AML-193 (cell line): ENCODE measurements around the gene COPS2.
"Not testable (repeated sequence)": the region's sequence is repeated elsewhere in the genome, so short reads cannot be mapped to it uniquely, and the experiment has no call there.

ENCODE experiments used
- DNase-seq, 2 experiments: peaks; one replicate each; lab custom pipeline; 2025; lab: John Stamatoyannopoulos, UW

Gene COPS2

DNA sequence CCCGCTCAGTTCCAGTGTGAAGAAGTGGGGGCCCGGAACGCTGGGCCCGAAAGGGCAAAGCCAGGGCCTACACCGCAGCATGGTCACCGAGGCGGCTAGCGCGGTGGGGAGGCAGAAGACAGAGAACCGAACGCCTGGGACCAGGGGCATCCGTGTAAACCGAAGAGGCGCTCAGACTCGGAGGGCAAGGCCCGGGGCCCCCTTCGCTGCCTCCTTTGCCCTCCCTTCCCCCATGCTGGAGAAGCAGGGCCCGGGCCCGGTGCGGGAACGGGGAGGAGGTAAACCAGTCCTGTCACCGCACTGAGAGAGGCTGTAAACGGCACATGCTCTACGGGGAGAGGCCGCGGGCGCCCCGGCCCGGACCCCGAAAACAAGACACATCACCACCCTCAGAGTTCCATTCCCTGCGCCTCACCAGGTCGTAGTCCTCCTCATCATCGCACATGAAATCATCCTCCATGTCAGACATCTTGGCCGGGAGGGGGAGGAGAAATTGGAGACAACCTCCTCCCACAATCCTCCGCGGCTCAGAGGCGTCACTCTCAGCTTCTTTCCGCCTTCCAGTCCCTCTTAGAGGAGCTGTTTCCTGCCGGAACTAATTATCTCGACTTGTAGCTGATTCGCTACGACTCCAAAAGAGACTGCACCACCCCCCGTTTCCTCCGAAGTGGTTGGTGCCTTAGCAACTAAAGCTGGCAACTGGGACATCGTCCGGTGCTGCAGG, at the start of gene COPS2:
COPS2 (minus strand) TSS at position 490 of the 724 bp plus-strand sequence; CDS start at position 469, 21 bp downstream.
- DNase-seq, result peak; percentile 92 to 96

DNA sequence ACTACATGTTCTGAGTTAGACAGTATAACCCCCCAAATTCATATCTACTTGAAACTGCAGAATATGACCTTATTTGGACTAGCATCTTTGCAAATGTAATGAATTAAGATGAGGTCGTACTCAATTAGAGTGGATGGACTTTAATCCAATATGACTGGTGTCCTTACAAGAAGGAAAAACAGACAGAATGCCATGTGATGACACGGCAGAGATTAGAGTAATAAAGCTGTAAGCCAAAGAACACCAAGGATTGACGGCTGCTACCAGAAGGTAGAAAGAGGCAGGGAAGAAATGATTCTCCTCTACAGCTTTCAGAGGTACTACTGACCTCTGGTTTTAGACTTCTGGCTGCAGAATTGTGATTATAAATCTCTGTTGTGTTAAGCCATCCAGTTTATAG, 44.9 kb upstream of the COPS2 start:
- no peak for DNase-seq

DNA sequence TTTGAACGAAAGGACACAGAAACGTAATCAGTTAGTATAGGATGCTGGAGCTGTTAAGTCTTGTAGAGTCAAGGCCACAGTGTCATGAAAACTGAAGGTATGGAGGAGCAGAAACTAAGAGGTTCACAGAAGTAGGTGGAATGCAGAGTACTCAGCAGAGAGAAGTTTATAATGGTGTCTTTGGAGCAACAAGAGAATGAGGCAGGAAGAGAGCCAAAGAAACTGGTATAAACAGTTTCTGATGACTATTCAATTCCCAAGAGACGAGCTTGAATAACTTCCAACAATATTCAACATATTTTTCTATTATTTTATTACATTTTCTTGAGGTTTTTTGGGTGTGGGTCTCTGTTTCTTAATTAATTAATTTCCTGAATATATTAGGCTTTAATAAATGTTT, 44.3 kb upstream of the COPS2 start:
- no peak for DNase-seq

DNA sequence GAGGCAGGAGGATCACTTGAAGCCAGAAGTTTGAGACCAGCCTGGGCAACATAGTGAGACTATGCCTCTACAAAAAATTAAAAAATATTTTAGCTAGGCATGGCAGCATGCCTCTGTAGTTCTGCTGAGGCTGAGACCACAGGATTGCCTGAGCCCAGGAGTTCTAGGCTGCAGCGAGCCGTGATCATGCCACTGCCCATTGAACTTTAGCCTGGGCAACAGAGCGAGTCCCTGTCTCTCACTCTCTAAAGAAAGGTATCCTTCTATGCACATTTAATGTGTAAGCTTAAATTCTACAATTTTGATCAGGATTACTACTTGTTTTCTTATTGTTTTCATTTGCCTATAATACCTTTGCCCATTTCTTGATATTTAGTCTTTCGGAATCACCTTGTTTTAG, 41.5 kb upstream of the COPS2 start:
- no peak for DNase-seq

DNA sequence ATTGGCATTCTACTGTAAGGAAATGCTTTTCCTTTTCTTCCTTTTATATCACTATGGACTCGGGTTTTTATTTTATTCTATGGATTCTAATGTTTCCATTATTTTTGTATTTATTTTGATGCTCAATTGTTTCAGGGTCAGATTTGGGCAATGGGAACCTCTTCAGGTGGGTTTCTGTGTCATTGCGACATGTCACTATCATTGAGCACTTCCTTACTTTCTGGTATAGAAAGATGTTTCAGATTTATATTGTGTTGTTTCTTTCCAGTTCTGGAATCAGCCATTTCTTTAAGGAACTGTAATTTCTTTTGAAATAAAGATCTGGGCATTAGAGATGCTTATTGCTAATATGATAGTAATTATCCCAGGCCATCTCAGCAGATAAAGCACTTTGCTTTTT, 36.5 kb upstream of the COPS2 start:
- no peak for DNase-seq

DNA sequence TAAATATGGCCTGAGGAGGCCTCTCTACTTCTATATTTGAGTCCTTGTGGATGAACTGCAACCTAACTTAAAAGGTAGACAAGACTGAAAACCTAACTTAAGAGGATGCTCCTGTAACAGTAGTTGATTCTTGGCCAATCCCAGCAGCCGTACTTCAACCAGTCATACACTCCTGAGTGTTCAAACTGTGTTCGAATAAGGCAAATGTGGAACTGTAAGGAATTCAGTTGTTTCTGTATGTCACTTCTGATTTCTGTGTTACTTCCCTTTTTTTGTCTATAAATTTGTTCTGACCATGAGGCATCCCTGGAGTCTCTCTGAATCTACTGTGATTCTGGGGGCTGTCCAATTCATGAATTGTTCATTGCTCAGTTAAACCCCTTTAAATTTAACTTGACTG, 35.2 kb upstream of the COPS2 start:
- peak; percentile 29 to 64 for DNase-seq

DNA sequence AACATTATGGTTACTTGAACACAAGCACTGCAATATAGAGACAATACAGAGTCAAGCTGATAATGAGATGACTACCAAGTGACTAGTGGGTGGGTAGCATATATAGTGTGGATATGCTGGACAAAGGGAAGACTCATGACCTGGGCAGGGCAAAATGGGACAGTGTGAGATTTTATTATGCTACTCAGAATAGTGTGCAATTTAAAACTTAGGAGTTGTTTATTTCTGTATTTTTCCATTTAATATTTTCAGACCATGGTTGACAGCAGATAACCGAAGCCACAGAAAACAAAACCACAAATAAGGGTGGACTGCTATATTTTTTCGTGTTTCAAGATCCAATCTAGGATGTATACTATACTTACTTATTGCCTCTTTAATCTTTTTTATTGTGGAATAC, 34.2 kb upstream of the COPS2 start:
- no peak for DNase-seq

DNA sequence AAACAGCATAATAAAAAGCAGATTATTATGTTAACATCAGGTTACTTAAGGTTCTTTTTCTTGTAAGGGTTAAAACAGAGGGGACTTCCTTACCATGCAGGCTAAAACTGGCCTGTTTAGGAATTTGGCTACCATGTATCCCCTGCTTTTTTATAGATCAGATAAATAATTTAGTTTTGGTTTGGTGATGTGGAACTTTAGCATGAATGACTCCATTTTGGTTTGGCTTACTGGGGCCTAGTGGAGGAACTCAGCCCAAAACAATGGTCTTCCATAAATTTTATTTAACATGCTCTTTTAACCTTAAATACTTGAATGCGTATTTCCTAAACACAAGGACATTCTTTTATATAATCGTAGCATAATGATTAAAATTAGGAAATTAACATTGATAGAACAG, 33.5 kb upstream of the COPS2 start:
- no peak for DNase-seq

DNA sequence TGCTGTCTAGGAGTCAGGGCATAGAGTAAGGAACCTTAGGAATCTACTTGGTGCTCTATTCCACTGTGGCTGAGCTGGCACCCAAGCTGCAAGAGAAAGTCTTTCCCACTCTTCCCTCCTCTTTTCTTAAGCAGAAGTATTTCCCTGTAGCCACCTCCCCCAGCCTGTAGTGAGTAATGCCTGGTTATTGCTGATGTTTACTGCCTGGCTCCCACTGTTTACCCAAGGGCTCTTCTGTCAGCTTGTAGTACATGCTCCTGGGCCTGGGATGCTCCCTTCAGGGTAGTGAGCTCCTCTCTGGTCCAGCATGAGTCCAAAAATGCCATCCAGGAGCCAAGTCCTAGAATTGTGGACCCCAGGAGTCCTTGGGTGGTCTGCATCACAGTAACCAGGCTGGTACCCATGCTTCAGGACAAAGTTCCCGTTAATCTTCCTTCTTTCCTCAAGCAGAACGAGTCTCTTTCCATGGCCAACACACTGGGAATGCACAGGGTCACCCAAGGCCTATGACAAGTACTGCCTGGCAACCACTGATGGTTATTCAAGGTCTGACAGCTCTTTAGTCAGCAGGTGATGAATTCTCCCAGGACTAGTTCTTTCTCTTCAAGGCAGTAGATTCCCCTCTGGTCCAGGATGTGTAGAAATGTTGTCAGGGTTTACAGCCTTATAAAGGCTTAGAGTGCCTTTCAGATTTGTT, 32.3 kb upstream of the COPS2 start:
- DNase-seq, result no peak

DNA sequence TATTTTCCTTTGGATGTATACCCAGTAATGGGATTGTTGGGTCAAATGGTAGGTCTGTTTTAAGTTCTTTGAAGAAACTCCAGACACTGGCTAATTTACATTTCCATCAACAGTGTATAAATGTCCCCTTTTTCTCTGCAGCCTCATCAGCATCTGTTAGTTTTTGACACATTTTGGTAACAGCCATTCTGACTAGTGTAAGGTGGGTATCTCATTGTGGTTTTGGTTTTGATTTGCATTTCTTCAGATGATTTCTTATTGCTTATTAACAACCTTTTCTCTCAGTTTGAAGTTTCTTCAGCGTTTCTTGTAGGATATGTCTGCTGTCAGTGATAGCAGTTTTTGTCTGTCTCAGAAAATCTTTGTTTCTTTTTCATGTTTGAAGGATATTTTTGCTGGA, 30.1 kb upstream of the COPS2 start:
- DNase-seq, result no peak

DNA sequence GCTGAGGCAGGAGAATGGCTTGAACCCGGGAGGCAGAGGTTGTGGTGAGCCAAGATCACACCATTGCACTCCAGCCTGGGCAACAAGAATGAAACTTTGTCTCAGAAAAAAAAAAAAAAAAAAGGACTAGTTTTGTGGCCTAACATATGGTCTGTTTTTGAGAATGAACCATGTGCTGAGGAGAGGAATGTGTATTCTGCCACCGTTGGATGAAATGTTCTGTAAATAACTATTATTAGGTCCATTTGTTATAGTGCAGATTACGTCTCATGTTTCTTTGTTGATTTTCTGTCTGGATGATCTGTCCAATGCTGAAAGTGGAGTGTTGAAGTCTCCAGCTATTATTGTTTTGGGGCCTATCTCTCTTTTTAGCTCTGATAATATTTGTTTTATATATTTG, 28.3 kb upstream of the COPS2 start:
- not testable (repeated sequence) for DNase-seq

DNA sequence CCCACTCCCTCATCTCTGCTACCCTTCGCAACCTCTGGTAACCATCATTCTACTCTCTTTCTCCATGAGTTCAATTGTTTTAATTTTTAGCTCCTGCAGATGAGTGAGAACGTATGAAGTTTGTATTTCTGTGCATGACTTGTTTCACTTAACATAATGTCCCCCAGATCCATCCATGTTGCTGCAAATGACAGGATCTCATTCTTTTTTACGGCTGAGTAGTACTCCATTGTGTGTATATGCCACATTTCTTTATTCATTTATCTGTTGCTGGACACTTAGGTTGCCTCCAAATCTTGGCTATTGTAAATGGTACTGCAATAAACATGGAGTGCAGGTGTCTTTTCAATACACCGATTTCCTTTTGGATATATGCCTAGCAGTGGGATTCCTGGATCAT, 26.7 kb upstream of the COPS2 start:
- DNase-seq, result no peak

DNA sequence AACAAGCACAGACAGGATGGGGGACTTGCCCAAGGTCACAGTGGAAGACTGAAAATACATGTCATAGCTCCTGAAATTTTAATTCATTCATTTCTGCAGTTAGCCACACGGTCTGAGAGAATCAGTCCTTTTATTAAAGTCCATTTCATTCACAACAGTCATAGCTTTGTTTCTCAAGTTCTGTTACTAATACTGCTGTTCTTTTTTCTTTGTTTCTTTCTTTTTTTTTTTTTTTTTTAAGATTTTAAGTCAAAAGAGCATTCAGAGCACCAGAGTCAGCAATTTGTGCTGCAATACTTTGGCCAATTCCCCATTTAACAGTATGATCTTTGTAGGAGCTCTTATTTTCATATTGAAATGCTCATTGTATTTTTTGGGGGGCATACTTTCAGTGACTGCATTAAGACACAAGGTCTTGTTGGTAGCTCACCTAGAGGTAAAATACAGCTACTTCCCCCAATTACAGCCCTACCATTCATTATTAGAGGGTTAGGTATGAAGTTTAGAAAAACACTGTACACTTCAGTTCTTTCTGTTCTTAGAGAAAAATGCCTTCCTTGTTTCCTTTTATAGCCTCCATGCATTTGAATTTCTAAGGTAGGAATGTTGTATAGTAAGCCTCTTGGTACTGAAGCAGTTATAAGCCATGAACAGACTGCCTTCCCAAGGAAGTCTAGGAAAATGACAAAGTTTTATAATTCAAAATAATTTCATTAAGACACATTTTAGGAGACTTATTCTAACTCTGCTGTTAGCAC, 24.2 kb upstream of the COPS2 start:
- no peak for DNase-seq

DNA sequence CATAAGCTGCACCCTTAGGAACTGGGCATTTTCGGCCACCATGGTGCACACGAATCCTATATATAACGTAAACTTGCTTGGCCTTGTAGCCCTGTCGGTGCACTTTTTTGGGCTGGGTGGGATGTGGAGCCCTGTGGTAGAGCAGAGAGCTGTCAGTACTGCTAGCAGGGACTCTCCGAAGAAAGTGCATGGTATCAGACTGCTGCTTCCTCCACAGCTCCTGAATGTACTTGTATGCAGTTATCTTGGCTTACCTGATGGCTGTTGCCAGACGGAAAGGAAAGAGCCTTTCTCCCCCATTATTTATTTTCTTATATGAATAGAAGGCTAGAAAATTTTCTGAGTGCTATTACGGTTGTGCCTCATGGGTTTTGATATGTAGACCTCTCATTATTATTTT, 23.1 kb upstream of the COPS2 start:
- DNase-seq, result no peak

DNA sequence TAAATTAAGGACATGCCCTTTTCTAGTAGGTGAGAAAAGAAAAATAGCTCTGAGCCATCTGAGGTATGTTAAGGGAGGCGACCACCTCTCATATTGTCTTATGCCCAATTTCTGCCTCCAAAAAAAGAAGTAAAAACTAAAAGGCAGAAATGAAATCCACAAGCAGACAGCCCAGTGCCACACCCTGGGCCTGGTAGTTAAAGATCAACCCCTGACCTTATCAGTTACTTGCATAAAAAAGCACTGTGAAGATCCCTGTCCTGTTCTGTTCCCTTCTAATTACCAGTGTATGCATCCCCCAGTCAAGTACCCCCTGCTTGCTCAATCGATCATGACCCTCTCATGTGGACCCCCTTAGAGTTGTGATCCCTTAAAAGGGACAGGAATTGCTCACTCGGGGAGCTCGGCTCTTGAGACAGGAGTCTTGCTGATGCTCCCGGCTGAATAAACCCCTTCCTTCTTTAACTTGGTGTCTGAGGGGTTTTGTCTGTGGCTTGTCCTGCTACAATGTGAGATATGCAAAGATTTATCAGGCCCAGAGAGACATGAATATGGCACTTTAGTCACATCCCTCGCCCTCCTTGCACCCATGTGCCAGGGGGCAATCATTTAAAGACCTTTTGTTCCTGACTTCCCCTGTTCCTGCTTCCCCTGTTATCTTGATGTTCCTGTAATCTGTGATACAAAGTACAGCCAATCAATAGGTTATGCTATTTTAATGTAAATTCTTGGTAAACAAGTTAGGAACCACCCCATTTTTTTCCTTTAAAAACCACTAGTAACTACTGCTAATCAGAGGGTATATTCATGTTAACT, 20.4 kb upstream of the COPS2 start:
- DNase-seq, result not testable (repeated sequence)

DNA sequence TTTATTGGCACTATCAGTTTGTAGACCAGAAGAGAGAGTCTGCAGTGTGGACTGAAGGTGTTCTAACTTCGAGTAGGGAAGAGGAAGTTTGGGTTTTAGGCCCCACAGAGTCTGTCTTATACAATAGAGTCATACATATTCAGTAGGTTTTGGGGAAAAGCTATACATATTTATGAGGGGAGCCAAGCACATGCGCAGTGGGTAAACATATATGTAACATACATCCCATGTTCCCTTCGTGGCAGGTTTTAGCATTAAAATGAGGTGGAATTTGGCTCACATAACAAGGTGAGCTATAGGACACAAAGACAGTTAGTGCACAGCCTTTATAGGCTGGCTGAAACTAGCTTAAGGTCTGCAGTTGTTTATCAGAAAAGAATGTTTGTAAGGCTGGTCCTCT, 19.5 kb upstream of the COPS2 start:
- no peak for DNase-seq

DNA sequence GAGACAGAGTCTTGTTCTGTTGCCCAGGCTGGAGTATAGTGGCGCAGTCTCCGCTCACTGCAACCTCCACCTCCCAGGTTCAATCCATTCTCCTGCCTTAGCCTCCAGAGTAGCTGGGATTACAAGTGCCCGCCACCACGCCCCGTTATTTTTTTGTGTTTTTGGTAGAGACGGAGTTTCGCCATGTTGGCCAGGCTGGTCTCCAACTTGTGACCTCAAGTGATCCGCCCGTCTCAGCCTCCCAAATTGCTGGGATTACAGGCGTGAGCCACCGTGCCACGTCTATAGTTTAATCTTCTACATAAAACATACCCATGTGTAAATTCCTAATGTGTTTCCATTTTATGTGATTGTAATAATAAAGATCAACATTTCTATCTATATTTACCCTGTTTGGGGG, 16.4 kb upstream of the COPS2 start:
- DNase-seq, result no peak

DNA sequence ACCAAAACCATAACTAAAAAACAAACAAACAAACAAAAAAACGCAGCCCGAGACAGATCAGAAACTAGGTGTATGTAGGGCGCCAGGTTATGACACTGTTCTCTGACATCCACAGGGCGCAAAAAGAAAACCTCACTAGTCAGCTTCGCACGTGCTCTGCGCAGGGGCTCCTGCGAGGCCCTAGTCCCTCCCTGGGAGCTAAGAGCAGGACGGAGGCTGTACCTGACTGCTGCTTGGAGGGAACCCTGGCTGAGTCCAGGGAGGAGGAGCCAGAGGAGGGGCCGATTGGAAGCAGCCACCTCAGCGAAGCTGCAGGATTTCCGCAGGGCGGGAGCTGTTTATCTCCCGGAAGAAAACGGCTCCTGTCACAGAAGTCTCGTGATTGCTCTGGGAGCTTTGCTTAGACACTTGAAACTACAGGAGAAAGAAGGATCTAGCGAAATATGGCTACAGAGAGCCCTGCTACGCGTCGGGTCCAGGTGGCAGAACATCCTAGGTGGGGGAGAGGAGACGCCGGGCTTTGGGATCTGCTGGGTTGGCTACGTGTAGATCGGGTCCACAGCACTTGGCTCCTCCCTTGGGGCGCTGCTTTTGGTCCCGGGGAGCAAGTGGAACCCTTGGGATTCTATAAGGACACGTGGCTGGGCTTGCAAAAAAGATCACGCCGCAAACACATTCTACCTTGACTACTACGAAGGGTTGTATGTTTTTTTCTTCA, 14.6 kb upstream of the COPS2 start, which contains the start of gene GALK2:
GALK2 (plus strand) TSS at position 368 of the 718 bp plus-strand sequence; CDS start at position 444, 76 bp downstream.
- peak; percentile 81 to 84 for DNase-seq

DNA sequence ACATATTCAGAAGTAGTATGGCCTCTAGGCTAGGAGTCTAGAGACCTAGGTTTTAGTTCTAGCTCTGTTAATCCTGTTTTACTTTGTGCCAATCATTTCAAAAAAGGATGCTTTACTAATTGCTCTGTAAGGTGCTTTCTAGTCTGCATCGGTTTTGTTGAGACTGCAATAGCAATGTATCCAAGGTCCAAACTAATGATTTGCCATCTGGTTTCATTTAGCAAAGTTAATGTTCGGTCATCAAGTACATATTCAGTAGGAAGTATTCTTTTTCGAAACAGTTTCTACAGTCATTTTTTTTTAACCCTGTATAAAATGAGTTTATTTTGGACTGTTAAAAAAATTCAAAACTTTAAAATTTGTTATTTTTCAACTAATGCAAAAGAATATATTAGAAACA, 12.6 kb upstream of the COPS2 start:
- DNase-seq, result no peak

DNA sequence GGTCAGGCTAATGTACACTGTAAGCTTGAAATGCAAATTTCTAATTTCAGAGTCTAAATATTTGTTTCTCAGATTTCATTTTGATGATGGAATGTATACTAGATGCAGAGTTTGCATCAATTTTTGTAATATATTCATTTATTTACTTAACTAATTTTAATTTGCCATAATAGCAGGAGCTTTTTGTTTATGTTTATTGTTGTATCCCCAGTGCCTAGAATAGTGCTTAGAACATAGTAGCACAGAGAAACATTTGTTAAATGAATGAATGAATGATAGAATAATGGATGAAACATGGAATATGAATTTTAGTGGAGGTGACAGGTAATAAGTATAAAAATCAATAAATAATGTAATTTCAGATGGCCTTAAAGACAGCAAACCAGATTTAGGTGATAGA, 9.5 kb upstream of the COPS2 start:
- DNase-seq, result no peak

DNA sequence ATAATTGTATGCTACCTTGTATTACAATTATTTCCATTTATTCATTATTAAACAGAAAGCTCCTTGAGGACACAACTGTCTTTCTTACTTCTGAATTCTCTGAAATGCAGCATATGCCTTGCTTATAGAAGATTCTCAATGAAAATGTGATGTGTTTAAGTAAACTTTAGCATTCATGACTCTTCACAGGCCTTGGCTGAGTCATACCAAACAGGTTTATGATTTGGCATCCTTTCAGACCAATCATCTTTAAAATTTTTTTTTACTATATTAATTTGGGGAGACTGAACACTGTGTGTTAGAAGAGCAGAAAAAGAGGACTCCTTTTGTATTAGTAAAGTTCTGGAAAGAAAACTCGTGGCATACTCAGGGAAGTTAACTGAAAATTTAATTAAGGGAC, 8.3 kb upstream of the COPS2 start:
- DNase-seq, result no peak
